ENCODE data around the gene PRDM16. TPM values are rescaled to one million over a fixed set of nuclear protein-coding genes. Genes with fewer than 3 reads are reported as not detected.

Gene PRDM16
- polyA plus RNA-seq, 1 donor from 2014 or later, result 0.21 TPM

DNA sequence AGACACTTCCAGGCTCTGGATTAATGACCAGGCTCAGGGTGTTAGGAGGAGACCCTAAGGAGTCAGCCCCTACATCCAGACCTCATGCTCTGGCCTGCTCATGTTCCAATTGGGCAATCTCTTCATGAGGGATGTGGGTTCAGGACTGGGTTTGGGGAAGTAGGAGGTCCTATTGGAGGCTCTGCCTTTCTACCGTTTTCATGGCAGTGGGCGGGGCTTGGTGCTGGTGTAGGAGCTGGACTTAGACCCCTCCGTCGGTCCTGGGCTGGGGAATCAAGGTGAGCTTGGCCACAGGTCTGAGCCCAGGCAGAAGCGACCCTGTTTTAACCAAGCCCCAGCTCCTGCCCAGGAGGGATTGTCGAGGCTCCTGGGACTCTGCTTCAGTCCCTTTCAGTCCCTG, 123.4 kb downstream of the PRDM16 start:
- Histone ChIP-seq H3K4me3 (ENCODE audit: low read length) (no peak overlapping the region), H3K36me3 (ENCODE audit: insufficient read depth, low read length) (no peaks in the 10 kb centered on the region), H3K9me2 (ENCODE audit: insufficient read depth, low read length) (no peaks in the 10 kb centered on the region), H3K4me2 (ENCODE audit: low read length) (no peak overlapping the region), H3K27me3 (ENCODE audit: insufficient read depth, low read depth, low read length) (no peaks in the 10 kb centered on the region), H4K20me1 (ENCODE audit: insufficient read depth) (no peaks in the 10 kb centered on the region), H3K9me3 (ENCODE audit: low read length) (no peaks in the 10 kb centered on the region), H3K9ac (ENCODE audit: low read length) (no peak overlapping the region), H3K27ac (ENCODE audit: low read length) (no peak overlapping the region), H3F3A (ENCODE audit: insufficient read depth, low read length, poor library complexity, severe bottlenecking) (no peaks in the 10 kb centered on the region), H3K79me2 (replicated peaks; ENCODE audit: insufficient read depth, low read length) (peaks cover 10% of the 10 kb centered on the region), H2AFZ (ENCODE audit: low read depth, low read length) (no peak overlapping the region)
- TF ChIP-seq SMC3 (conservative IDR thresholded peaks at IDR 0.05; ENCODE audit: poor library complexity) (no peak), EZH2 (IDR thresholded peaks at IDR 0.05; ENCODE audit: borderline replicate concordance, insufficient read depth, low read length, poor library complexity, severe bottlenecking) (no peak), RAD21 (conservative IDR thresholded peaks at IDR 0.05) (no peak), EP300 (conservative IDR thresholded peaks at IDR 0.05; ENCODE audit: poor library complexity, severe bottlenecking) (no peak), MXI1 (conservative IDR thresholded peaks at IDR 0.05; ENCODE audit: poor library complexity, severe bottlenecking) (no peak), POLR2AphosphoS5 (IDR thresholded peaks at IDR 0.05) (no peak), TAF1 (IDR thresholded peaks at IDR 0.05; ENCODE audit: low read depth) (no peak)
- TF ChIP-seq, protein P1, sequence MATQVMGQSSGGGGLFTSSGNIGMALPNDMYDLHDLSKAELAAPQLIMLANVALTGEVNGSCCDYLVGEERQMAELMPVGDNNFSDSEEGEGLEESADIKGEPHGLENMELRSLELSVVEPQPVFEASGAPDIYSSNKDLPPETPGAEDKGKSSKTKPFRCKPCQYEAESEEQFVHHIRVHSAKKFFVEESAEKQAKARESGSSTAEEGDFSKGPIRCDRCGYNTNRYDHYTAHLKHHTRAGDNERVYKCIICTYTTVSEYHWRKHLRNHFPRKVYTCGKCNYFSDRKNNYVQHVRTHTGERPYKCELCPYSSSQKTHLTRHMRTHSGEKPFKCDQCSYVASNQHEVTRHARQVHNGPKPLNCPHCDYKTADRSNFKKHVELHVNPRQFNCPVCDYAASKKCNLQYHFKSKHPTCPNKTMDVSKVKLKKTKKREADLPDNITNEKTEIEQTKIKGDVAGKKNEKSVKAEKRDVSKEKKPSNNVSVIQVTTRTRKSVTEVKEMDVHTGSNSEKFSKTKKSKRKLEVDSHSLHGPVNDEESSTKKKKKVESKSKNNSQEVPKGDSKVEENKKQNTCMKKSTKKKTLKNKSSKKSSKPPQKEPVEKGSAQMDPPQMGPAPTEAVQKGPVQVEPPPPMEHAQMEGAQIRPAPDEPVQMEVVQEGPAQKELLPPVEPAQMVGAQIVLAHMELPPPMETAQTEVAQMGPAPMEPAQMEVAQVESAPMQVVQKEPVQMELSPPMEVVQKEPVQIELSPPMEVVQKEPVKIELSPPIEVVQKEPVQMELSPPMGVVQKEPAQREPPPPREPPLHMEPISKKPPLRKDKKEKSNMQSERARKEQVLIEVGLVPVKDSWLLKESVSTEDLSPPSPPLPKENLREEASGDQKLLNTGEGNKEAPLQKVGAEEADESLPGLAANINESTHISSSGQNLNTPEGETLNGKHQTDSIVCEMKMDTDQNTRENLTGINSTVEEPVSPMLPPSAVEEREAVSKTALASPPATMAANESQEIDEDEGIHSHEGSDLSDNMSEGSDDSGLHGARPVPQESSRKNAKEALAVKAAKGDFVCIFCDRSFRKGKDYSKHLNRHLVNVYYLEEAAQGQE (IDR thresholded peaks at IDR 0.05; ENCODE audit: borderline replicate concordance), result no peak
- TF ChIP-seq, protein P2, sequence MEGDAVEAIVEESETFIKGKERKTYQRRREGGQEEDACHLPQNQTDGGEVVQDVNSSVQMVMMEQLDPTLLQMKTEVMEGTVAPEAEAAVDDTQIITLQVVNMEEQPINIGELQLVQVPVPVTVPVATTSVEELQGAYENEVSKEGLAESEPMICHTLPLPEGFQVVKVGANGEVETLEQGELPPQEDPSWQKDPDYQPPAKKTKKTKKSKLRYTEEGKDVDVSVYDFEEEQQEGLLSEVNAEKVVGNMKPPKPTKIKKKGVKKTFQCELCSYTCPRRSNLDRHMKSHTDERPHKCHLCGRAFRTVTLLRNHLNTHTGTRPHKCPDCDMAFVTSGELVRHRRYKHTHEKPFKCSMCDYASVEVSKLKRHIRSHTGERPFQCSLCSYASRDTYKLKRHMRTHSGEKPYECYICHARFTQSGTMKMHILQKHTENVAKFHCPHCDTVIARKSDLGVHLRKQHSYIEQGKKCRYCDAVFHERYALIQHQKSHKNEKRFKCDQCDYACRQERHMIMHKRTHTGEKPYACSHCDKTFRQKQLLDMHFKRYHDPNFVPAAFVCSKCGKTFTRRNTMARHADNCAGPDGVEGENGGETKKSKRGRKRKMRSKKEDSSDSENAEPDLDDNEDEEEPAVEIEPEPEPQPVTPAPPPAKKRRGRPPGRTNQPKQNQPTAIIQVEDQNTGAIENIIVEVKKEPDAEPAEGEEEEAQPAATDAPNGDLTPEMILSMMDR (IDR thresholded peaks at IDR 0.05; ENCODE audit: poor library complexity, severe bottlenecking), result no peak

DNA sequence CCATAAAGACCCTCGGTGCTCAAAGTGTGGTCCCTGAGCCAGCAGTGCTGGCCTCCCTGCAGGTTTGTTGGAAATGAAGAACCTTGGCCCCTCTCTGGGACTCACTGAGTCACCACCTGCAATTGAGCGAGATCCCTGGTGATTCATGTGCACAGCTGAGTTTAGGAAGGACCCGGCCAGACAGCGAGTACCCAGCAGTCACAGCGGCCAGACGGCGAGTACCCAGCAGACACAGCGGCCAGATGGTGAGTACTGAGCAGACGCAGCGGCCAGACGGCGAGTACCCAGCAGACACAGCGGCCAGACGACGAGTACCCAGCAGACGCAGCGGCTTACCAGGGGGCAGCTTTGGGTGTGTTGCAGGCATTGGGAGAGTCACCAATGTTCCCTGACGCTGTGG, 123.8 kb downstream of the PRDM16 start:
- no peak overlapping the region for H3K9ac ChIP-seq (ENCODE audit: low read length)
- TF ChIP-seq MXI1 (conservative IDR thresholded peaks at IDR 0.05; ENCODE audit: poor library complexity, severe bottlenecking), result no peak
- TF ChIP-seq POLR2AphosphoS5 (IDR thresholded peaks at IDR 0.05), result no peak
- no peak for TF ChIP-seq EP300 (conservative IDR thresholded peaks at IDR 0.05; ENCODE audit: poor library complexity, severe bottlenecking)
- TF ChIP-seq, protein P1 (IDR thresholded peaks at IDR 0.05; ENCODE audit: borderline replicate concordance), result no peak
- TF ChIP-seq TAF1 (IDR thresholded peaks at IDR 0.05; ENCODE audit: low read depth), result no peak
- TF ChIP-seq RAD21 (conservative IDR thresholded peaks at IDR 0.05), result no peak
- TF ChIP-seq, protein P2 (IDR thresholded peaks at IDR 0.05; ENCODE audit: poor library complexity, severe bottlenecking), result no peak
- no peak for TF ChIP-seq EZH2 (IDR thresholded peaks at IDR 0.05; ENCODE audit: borderline replicate concordance, insufficient read depth, low read length, poor library complexity, severe bottlenecking)
- no peak for TF ChIP-seq SMC3 (conservative IDR thresholded peaks at IDR 0.05; ENCODE audit: poor library complexity)
- no peak overlapping the region for H3K4me2 ChIP-seq (ENCODE audit: low read length)
- no peaks in the 10 kb centered on the region for H3K36me3 ChIP-seq (ENCODE audit: insufficient read depth, low read length)
- H3K79me2 ChIP-seq (replicated peaks; ENCODE audit: insufficient read depth, low read length), result peaks cover 10% of the 10 kb centered on the region
- no peak overlapping the region for H3K4me3 ChIP-seq (ENCODE audit: low read length)
- H2AFZ ChIP-seq (ENCODE audit: low read depth, low read length), result no peak overlapping the region
- H3K27ac ChIP-seq (ENCODE audit: low read length), result no peak overlapping the region
- no peaks in the 10 kb centered on the region for H3F3A ChIP-seq (ENCODE audit: insufficient read depth, low read length, poor library complexity, severe bottlenecking)
- no peaks in the 10 kb centered on the region for H3K27me3 ChIP-seq (ENCODE audit: insufficient read depth, low read depth, low read length)
- H3K9me2 ChIP-seq (ENCODE audit: insufficient read depth, low read length), result no peaks in the 10 kb centered on the region
- no peaks in the 10 kb centered on the region for H3K9me3 ChIP-seq (ENCODE audit: low read length)
- no peaks in the 10 kb centered on the region for H4K20me1 ChIP-seq (ENCODE audit: insufficient read depth)

Data from neural cell (in vitro differentiated cells).